WTC11 (cell line): ENCODE data around the gene SLC44A5. TPM values are rescaled to one million over a fixed set of nuclear protein-coding genes. Genes with fewer than 3 reads are reported as not detected.

ENCODE experiments used
- ATAC-seq: fragments of 200-7000 bp; cut with Tn5 transposase; 2 replicates; pipeline ENCODE4 v1.10.0; 2021; ENCODE audit warnings: mild to moderate bottlenecking, moderate library complexity
- CTCF ChIA-PET: fragments of 300-600 bp; sonication (Branson Sonifier 250); formaldehyde crosslinking; loops from one replicate; lab custom pipeline; 2021; ENCODE audit warnings: antibody characterized with exemption; lab: Charles Lee
- POLR2A ChIA-PET: fragments of 350-600 bp; sonication (Branson Sonifier 250); formaldehyde crosslinking; loops from one replicate; lab custom pipeline; 2021; ENCODE audit warnings: antibody characterized with exemption; lab: Charles Lee
- DNase-seq: peaks from one replicate; pipeline ENCODE4 v3.0.0; 2021; ENCODE audit warnings: low spot score
- H3K27ac Mint-ChIP-seq: 2 replicates; pipeline ENCODE4 v1.8.0; 2021; ENCODE audit warnings: mixed read lengths
- H3K27me3 Mint-ChIP-seq: 2 replicates; pipeline ENCODE4 v1.8.0; 2021; ENCODE audit warnings: low read depth, mild to moderate bottlenecking, moderate library complexity, mixed read lengths
- H3K36me3 Mint-ChIP-seq: 2 replicates; pipeline ENCODE4 v1.8.0; 2021; ENCODE audit warnings: mixed read lengths
- H3K4me1 Mint-ChIP-seq: 2 replicates; pipeline ENCODE4 v1.8.0; 2022; ENCODE audit warnings: mixed read lengths
- H3K4me3 Mint-ChIP-seq: 2 replicates; pipeline ENCODE4 v1.8.0; 2021; ENCODE audit warnings: mild to moderate bottlenecking, moderate library complexity, mixed read lengths
- H3K9me3 Mint-ChIP-seq: 2 replicates; pipeline ENCODE4 v1.8.0; 2021; ENCODE audit warnings: mixed read lengths
- ATF6 ChIP-seq: sonication (generic); formaldehyde crosslinking; IDR thresholded peaks from 2 replicates; pipeline ENCODE4 v1.8.1; 2023; ENCODE audit warnings: mild to moderate bottlenecking, missing genetic modification reagents
- CDX4 ChIP-seq: fragments of 250-450 bp; sonication (Bioruptor Pico); IDR thresholded peaks from 2 replicates; pipeline ENCODE4 v1.9.0; 2021; ENCODE audit warnings: moderate library complexity, mild to moderate bottlenecking, inconsistent platforms, borderline replicate concordance
- CREB1 ChIP-seq: sonication (generic); formaldehyde crosslinking; IDR thresholded peaks from 2 replicates; pipeline ENCODE4 v1.8.0; 2023; ENCODE audit warnings: mild to moderate bottlenecking, missing genetic modification reagents
- CREM ChIP-seq: sonication (generic); formaldehyde crosslinking; IDR thresholded peaks from 2 replicates; pipeline ENCODE4 v1.8.1; 2022; ENCODE audit warnings: mild to moderate bottlenecking, missing genetic modification reagents, moderate library complexity
- E2F5 ChIP-seq: sonication (generic); formaldehyde crosslinking; IDR thresholded peaks from 2 replicates; pipeline ENCODE4 v1.8.1; 2022; ENCODE audit warnings: mild to moderate bottlenecking, moderate library complexity, missing genetic modification reagents
- FOXK1 ChIP-seq: sonication (generic); formaldehyde crosslinking; IDR thresholded peaks from 2 replicates; pipeline ENCODE4 v1.8.0; 2022; ENCODE audit warnings: mild to moderate bottlenecking, moderate library complexity, missing genetic modification reagents
- GRHL2 ChIP-seq: fragments of 250-450 bp; sonication (Bioruptor Pico); IDR thresholded peaks from 2 replicates; pipeline ENCODE4 v1.8.0; 2022; ENCODE audit warnings: mild to moderate bottlenecking, moderate library complexity; ENCODE audit not compliant: insufficient replicate concordance, severe bottlenecking
- GTF2I ChIP-seq: fragments of 250-450 bp; sonication (Bioruptor Pico); conservative IDR thresholded peaks from 2 replicates; pipeline ENCODE4 v1.4.0; 2021; ENCODE audit warnings: mild to moderate bottlenecking
- IRF1 ChIP-seq: sonication (generic); formaldehyde crosslinking; IDR thresholded peaks from 2 replicates; pipeline ENCODE4 v1.8.0; 2023; ENCODE audit warnings: missing genetic modification reagents
- MAX ChIP-seq: sonication (generic); formaldehyde crosslinking; IDR thresholded peaks from 2 replicates; pipeline ENCODE4 v1.8.0; 2022; ENCODE audit warnings: mild to moderate bottlenecking, missing genetic modification reagents
- NFE2L1 ChIP-seq: sonication (generic); formaldehyde crosslinking; IDR thresholded peaks from 2 replicates; pipeline ENCODE4 v1.8.1; 2023; ENCODE audit warnings: missing genetic modification reagents
- PRDM15 ChIP-seq: sonication (generic); formaldehyde crosslinking; IDR thresholded peaks from 2 replicates; pipeline ENCODE4 v1.8.0; 2022; ENCODE audit warnings: missing genetic modification reagents
- ZNF219 ChIP-seq: sonication (generic); formaldehyde crosslinking; IDR thresholded peaks from 2 replicates; pipeline ENCODE4 v1.8.0; 2023; ENCODE audit warnings: missing genetic modification reagents, mild to moderate bottlenecking, borderline replicate concordance
- ZNF416 ChIP-seq: fragments of 250-450 bp; sonication (Bioruptor Pico); IDR thresholded peaks from 2 replicates; pipeline ENCODE4 v1.9.0; 2021; ENCODE audit warnings: mild to moderate bottlenecking, inconsistent platforms
- ZNF532 ChIP-seq: fragments of 250-450 bp; sonication (Bioruptor Pico); IDR thresholded peaks from 2 replicates; pipeline ENCODE4 v1.9.0; 2021; ENCODE audit warnings: mild to moderate bottlenecking, borderline replicate concordance
- total RNA-seq: library from RNA; stranded (reverse); gene quantifications from 3 replicates; pipeline ENCODE4 v1.2.3, GENCODE V29; 2021

The SLC44A5 gene
- total RNA-seq, 1 experiment from 2014 or later: 1.8 TPM

GRCh38 chr1:75533085-75533484 lies 77.8 kb downstream of the SLC44A5 start:
- no peak overlapping the region for H3K27ac Mint-ChIP-seq
- no peak overlapping the region for H3K4me3 Mint-ChIP-seq
- CTCF ChIA-PET: no interaction called here
- no peaks in the 10 kb centered on the region for H3K27me3 Mint-ChIP-seq
- no peaks in the 10 kb centered on the region for H3K9me3 Mint-ChIP-seq
- peaks cover 8% of the 10 kb centered on the region for H3K4me1 Mint-ChIP-seq
- TF ChIP-seq ZNF219 (CRISPR knock-in tag) (no peak), E2F5 (CRISPR knock-in tag) (no peak), ATF6 (CRISPR knock-in tag) (no peak), ZNF416 (CRISPR knock-in tag) (no peak), ZNF532 (CRISPR knock-in tag) (no peak), GRHL2 (CRISPR knock-in tag) (no peak), NFE2L1 (CRISPR knock-in tag) (no peak), PRDM15 (CRISPR knock-in tag) (no peak), IRF1 (no peak), CDX4 (CRISPR knock-in tag) (no peak), CREM (CRISPR knock-in tag) (no peak)
- TF ChIP-seq, all 79 proteins: peak for 0
- no peak for ATAC-seq
- POLR2A ChIA-PET: no interaction called here
- no peak for DNase-seq
- H3K36me3 Mint-ChIP-seq: no peaks in the 10 kb centered on the region

GRCh38 chr1:75531570-75531969 lies 79.3 kb downstream of the SLC44A5 start:
- ATAC-seq: no peak
- TF ChIP-seq MAX (CRISPR knock-in tag) (no peak), PRDM15 (CRISPR knock-in tag) (no peak), FOXK1 (CRISPR knock-in tag) (no peak), GTF2I (CRISPR knock-in tag) (no peak), CREB1 (CRISPR knock-in tag) (no peak), ZNF416 (CRISPR knock-in tag) (no peak), ATF6 (CRISPR knock-in tag) (no peak)

More at GRCh38 chr1:75531570-75531969, 79.3 kb downstream of the SLC44A5 start:
- H3K36me3 Mint-ChIP-seq: no peaks in the 10 kb centered on the region
- H3K27me3 Mint-ChIP-seq: no peaks in the 10 kb centered on the region
- no peak for DNase-seq
- peaks cover 10% of the 10 kb centered on the region for H3K4me1 Mint-ChIP-seq
- no peak overlapping the region for H3K27ac Mint-ChIP-seq
- ChIA-PET POLR2A (no interaction called here), CTCF (interaction anchor here (0.5 to 0.7 kb wide), 2 partner anchors 274 to 395 kb away, joined by 3 read pairs; no protein-coding TSS in a partner anchor)
- no peak overlapping the region for H3K4me3 Mint-ChIP-seq
- no peaks in the 10 kb centered on the region for H3K9me3 Mint-ChIP-seq
